CD4-positive, alpha-beta T cell treated with Interleukin-2 at 100 ng/mL for 4 hours (primary cell): ENCODE measurements around the gene TTBK1.
"Not testable (repeated sequence)": the region's sequence is repeated elsewhere in the genome, so short reads cannot be mapped to it uniquely, and the experiment has no call there.

Experiments used
- DNase-seq: peaks from one replicate; pipeline ENCODE4 v3.0.0-alpha.2; 2020; ENCODE audit warnings: low spot score

Gene TTBK1

DNA sequence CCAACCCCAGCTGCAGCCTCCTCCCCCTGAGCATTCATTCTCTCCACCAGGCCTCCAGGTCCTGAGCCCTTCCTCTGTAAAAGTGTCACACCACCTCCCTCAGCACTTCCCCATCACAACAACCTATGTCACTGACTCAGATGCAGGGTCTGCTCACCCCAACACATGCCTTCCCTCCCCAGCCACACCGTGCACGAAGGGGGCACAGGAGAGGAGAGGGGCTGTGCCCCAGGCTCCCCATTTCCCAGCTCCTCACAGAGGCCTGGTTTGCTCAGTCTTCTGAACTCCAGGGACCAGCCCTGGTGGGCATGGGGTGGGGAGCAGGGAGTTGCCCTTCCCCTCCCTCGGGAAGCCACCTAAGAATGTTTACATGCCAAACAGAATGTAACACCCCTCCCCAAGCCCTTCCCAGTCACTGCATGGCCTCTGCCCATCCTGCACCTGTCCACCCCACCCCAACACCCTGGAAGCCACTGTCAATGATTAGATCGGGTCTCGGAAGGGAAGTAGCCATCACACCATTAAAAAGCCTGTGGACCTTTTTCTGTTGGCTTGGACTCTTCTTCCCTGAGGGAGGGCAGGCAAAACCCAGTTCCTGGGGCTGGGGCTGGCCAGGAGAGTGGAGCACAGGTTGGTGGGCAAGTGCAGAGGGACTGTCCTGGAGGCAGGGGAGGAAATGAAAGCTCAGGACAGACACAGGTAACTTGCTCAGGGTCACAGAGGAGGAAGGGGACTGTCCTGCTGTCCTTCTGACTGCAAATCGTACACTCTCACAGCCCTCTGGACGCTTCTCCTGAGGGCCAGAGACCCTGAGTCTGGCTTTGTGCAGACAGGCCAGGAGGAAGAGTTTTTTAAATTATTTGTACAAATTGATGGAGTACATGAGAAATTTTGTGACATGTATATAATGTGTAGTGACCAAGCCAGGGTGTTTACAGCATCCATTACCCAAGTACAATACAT, 44.7 kb downstream of the TTBK1 start:
- no peak for DNase-seq

DNA sequence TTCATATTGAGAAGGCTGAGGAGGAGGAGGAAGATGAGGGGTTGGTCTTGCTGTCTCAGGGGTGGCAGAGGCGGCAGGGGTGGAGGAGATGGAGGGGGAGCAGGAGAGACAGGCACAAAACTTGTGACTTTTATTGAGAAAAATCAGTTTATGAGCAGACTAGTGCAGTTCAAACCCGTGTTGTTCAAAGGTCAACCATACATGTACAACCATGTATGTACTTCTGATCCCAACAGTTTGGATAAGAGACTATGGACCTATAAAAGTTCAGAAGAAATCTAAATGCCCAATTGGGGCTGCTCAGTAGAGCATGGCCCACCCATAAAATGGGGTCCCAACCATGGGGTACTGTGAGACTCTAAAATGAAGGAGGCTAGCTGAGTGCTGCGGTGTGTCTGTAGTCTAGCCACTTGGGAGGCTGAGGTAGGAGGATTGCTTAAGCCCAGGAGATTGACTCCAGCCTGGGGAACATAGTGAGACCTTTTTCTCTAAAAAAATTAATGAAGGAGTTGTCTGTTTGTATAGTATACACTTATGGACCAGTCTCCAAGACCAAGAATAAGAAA, 47.1 kb downstream of the TTBK1 start:
- DNase-seq: no peak

DNA sequence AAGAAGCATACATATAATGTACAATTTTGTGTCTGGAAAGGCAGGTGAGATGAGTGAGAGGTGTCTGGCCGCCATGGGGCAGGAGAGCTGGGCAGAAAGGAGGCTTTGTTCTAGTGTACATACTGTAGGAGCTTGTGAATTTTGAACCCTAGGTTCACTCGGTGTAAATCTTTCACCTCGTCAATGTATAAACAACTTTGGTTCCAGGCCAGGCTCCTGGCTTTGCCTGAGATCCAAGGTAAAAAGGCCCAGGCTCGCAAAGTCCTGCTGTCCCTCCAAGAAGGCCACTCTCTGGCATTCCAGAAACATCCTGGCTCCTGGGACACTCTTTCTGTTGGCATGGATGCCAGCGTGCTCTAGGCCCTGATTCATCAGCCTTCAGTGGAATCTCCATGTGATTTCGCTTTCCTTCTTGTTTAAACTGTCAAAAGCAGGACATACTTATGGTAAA, 47.6 kb downstream of the TTBK1 start:
- no peak for DNase-seq

DNA sequence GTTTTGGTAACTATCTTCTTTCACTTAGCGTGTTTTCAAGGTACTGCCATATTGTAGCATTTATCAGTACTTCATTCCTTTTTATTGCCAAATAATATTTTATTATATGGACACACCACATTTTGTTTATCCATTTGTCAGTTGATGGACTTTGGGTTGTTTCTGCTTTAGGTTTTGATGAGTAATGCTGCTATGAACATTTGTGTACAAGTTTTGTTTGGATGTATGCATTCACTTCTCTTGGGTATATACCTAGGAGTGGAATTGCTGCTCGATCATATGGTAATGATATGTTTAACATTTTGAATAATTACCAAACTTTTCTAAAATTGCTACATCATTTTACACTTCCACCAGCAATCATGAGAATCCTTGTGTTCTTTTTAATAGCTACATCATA, 48.4 kb downstream of the TTBK1 start:
- DNase-seq: no peak

DNA sequence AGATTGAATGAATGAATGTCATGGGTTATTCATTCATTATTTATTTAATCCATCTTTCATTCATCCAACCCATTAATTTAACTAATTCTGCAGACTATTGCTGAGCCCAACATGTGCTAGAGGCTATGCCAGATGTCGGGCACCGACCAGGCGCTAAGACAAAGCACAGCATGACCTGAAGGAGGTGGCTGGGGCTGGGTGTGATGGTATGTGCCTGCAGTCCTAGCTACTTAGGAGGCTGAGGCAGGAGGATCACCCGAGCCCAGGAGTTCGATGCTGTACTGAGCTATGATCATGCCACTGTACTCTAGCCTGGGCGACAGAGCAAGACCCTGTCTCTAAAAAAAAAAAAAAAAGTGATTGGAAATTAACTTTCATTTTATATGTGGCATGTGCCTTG, 49.1 kb downstream of the TTBK1 start:
- DNase-seq: no peak

DNA sequence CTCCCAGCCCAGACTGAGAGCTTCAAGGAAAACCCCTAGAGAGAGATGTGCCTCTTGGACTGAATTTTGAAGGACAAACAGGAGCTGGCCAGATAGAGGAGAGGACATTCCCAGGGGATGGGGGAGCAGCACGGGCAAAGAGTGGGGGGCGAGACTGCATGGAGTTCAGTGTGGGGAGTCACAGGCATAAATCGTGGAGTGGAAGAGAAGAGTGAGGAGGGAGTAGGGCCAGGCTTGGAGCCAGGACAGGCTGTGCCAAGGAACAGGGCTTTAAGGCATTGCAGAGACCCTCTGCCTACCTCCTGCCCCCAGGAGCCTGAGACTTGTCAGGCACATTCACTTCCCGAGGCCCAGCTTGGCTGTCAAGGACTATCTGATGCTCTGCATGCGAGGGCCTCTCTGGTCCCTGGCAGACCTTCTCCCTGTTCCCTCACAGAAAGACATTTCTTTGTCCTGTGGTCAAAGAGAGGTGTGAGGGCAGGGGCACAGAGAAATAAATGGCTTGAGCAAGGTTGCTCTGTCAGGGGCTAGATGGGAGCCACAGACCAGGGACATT, 49.6 kb downstream of the TTBK1 start:
- DNase-seq: no peak

DNA sequence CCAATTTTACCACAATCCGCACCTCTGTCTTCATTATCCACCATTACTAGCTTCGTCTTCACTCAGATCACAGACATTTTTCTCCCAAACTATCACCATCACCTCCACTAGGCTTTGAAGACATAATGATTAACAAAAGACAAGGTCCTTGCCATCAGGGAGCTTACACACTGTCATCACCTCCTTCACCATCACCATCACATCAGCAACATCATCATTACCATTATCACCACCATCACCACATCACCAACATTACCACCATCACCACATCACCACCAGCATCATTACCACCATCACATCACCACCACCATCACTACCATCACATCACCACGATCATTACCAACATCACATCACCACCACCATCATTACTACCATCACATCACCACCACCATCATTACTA, 50.4 kb downstream of the TTBK1 start:
- DNase-seq: no peak

DNA sequence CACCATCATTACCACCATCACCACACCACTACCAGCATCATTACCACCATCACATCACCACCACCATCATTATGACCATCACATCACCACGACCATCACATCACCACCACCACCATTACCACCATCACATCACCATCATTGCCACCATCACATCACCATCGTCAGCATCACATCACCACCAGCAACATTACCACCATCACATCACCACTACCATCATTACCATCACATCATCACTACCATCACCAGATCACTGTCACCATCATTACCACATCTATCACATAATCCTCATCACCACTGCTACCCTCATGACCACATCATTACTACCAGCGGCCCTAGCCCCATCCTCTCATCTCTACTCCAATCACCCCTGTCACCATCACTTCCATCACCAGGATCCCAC, 51.3 kb downstream of the TTBK1 start:
- no peak for DNase-seq

DNA sequence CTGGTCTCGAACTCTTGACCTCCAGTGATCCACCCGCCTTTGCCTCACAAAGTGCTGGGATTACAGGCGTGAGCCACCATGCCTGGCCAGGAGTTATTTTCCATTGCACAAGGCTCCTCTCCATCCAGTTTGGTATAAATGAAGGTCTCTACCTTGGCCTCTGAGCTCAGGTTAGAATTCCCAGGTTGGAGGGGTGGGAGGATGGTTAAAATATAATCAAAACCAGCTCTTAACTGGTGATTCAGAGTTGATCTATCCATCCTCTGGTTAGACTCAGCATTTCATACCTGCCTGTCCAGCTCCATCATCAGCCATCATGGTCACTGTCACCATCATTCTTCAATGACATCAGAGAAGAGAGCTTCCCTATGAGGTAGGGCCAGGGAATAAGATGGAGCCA, 52.2 kb downstream of the TTBK1 start:
- no peak for DNase-seq

DNA sequence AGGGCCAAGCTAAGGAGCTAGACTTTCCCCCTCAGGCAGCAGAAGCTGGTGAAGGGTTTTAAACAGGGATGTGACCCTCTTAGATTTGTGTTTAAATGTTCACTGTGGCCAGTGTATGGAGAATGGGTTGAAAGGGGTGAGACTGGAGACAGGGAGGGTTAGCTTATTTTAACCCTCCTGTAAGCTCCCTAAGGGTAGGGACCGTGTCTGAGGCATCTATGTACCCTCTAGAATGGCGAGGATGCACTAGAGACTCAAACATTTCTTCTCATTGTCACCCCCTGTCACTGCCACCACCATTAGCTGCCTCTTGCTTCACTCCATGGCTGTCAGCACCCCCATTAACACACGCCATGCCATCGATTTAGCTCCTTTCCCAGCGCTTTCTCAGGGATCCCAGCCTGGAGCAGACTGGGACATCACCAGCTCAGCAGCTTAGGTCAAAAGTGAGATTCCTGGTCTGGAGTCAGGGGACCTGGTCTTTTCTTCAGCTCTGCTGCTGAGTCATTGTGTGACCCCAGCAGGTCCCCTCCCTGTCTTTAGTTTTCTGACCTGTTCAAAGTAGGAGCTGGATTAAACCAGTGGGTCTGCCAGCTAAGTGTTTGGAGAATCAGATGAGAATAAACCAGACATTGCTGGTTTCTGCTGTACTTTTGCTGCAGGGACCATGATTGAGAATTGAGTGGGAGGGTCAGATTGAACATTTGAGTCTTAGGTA, 53.7 kb downstream of the TTBK1 start:
- DNase-seq: no peak

DNA sequence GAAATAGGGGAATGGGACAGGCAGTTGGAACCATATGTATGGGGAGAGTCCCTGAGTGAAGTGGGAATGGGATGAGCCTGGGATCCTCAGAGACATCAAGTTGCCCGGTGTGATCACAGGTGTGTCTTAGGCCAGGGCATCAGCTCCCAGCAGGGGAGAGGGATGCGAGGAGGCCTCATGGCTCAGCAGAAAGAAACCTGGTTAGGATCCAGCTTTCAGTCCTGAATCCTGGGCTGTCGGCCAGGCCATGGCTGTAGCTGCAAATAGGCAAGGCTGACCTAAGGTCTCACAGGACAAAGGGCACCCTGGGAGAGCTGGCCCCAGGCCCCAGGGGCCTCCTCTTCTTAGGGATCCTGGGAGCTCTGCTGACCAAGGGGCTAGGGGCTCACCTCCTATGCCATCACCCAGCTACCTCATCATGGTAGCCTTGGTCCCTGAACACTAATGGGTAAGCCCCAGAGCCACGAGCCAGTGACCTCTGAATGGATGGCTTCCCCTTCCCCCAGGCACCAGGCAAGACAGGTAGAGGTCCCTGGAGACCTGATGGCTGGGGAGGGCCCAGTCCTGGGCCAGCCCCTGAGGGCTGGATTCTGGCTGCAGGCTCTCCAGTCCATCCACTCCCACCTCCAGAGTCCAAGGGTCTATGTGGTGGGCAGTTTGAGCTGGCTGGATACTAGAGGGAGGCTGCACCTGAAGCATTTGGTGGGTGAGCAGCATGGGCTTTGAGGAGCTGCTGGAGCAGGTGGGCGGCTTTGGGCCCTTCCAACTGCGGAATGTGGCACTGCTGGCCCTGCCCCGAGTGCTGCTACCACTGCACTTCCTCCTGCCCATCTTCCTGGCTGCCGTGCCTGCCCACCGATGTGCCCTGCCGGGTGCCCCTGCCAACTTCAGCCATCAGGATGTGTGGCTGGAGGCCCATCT, 54.6 kb downstream of the TTBK1 start, which contains the start of gene SLC22A7:
TSS of gene SLC22A7 (plus strand) at position 617 of the 921 bp plus-strand sequence. CDS start at position 716, 99 bp downstream.
- no peak for DNase-seq

DNA sequence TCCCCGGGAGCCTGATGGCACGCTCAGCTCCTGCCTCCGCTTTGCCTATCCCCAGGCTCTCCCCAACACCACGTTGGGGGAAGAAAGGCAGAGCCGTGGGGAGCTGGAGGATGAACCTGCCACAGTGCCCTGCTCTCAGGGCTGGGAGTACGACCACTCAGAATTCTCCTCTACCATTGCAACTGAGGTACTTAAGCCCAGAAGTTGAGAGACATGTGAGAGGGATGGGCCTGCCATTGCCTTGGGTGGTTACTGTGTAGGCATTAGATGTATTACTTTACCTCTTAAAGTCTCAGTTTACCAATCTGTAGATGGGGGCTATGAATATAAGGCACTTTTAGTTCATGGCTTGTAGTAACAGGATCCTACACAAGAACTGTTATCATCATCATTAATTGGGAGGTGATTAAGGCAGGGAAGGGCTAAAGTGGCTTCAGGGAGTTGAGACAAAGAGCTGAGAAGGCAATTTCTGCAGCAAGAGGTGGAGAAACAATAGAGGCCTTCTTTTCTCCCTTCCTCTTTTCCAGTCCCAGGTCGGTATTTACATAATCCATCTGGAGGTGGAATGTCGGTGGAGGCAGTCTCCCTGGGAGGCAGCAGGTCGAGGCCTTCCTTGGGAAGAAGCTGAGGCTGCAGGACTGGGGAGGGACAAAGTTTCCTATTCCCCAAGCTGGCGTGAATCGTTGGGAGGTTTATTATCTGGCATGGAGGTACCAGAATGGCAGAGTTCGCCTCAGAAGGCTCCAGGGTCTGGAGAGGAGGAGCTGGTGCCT, 55.5 kb downstream of the TTBK1 start:
- DNase-seq: no peak

DNA sequence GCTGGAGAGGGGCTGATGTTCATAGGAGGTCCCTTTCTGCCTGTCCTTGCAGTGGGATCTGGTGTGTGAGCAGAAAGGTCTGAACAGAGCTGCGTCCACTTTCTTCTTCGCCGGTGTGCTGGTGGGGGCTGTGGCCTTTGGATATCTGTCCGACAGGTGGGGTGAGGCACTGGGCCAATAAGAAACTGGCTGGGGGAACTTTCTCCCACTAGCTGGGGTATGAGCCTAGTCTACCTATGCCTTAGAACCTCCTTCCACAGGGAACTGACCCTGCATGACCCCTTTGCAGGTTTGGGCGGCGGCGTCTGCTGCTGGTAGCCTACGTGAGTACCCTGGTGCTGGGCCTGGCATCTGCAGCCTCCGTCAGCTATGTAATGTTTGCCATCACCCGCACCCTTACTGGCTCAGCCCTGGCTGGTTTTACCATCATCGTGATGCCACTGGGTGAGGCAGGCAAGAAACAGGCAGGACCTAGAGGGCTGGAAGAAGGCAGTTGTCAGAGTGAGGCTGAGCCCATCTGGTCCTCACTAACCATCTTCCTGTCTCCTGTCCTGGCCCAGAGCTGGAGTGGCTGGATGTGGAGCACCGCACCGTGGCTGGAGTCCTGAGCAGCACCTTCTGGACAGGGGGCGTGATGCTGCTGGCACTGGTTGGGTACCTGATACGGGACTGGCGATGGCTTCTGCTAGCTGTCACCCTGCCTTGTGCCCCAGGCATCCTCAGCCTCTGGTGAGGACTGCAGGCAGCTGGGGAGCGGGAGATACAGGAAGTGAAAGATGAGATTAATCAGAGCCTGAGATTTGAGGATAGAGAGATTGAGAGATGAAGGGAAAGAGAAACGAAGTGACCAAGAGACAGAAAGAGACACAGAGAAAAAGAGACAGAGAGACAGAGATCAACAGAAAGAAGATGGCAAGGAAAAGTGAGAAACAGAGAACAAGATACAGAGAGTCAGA, 56.3 kb downstream of the TTBK1 start:
- no peak for DNase-seq

DNA sequence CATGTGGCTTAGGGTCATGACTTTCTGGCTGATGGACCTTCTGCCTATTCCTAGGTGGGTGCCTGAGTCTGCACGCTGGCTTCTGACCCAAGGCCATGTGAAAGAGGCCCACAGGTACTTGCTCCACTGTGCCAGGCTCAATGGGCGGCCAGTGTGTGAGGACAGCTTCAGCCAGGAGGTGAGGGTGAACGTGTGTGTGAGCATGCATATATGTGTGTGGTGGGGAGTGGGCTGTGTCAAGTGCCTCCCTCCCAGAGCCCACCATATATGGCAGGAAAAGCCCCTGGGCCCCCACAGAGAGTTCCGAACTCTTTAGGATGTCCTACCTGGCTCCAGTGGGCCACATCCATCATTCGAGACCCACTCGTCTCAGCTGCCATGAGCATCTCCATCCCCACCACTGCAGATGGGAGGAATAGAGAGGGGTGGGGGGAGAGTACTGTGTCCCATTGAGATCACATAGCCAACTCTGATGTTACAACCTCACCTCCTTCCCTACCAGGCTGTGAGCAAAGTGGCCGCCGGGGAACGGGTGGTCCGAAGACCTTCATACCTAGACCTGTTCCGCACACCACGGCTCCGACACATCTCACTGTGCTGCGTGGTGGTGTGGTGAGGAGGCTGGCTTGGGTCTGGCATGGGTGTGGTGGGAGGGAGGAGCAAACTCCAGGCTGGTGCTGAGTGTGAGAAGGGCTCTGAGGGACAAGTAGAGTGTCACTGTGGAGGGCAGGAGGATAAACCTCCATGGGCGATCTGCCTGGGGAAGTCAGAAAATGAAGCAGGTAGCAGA, 58.0 kb downstream of the TTBK1 start:
- no peak for DNase-seq

DNA sequence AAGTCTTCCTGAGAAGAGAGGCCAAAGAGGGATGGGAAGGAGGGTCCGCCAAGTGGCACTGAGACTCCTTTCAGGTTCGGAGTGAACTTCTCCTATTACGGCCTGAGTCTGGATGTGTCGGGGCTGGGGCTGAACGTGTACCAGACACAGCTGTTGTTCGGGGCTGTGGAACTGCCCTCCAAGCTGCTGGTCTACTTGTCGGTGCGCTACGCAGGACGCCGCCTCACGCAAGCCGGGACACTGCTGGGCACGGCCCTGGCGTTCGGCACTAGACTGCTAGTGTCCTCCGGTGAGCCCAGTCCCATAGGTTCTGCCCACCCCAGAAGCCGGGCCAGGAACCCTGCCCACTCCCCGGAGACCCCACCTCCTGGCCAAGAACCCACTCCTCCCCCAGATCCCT, 58.8 kb downstream of the TTBK1 start:
- DNase-seq: no peak

DNA sequence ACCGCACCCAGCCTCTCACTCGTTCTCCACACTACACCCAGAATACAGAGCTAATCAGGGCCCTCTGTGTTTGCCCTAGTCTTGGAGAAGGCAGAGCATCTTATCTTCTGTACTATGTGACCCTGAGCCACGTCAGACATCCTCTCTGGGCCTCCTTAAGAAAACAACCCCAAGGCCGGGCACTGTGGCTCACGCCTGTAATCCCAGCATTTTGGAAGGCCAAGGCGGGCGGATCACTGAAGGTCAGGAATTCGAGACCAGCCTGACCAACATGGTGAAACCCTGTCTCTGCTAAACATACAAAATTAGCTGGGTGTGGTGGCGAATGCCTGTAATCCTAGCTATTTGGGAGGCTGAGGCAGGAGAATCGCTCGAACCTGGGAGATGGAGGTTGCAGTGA, 59.7 kb downstream of the TTBK1 start:
- DNase-seq: not testable (repeated sequence)

DNA sequence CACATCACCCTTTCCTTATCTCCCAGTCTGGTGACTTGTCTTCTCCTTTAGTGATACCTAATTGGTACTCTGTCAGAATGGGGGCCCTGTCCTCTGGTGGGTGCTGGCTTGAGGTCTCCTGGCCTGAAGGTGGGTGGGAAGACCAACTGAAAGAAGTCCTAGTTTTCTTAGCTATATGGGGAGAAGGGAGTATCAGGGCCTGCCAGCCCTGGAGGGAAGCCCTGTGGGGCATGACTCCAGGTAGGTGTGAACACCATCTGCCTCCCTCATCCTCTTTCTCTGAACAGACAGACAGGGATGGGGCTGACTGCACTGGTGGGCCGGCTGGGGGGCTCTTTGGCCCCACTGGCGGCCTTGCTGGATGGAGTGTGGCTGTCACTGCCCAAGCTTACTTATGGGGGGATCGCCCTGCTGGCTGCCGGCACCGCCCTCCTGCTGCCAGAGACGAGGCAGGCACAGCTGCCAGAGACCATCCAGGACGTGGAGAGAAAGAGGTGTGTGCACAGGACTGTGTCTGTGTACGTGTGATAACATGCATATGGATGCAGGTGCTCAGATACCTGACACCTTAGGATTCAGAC, 60.6 kb downstream of the TTBK1 start:
- DNase-seq: no peak

DNA sequence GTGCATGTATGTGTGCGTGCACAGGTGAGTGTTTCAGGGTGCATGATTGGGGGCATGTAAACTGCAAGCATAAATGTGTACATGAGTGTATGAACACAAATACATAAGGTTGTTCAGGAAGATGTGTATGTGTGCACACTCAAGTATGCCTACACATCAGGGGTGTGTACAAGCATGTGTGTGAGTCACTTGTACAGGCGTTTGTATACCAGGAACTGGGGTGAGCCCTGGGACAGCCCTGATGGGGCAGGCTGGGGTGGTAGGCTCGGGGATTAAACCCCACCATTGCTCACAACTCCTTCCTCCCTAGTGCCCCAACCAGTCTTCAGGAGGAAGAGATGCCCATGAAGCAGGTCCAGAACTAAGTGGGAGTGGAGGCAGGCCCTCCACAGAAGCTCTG, 61.1 kb downstream of the TTBK1 start:
- DNase-seq: no peak
